ENCODE measurements around the gene SPEF1. TPM values are rescaled to one million over a fixed set of nuclear protein-coding genes. Genes with fewer than 3 reads are reported as not detected.

Gene SPEF1
- total and polyA plus RNA-seq, 2 of the 13 experiments (the other 11 are each of a cell fraction or from before 2014, with no cell fraction given) = 0.11 to 0.27 TPM

GRCh38 chr20:3796477-3797225 lies 15.4 kb upstream of the SPEF1 start (continued):
- TF ChIP-seq, protein P1, sequence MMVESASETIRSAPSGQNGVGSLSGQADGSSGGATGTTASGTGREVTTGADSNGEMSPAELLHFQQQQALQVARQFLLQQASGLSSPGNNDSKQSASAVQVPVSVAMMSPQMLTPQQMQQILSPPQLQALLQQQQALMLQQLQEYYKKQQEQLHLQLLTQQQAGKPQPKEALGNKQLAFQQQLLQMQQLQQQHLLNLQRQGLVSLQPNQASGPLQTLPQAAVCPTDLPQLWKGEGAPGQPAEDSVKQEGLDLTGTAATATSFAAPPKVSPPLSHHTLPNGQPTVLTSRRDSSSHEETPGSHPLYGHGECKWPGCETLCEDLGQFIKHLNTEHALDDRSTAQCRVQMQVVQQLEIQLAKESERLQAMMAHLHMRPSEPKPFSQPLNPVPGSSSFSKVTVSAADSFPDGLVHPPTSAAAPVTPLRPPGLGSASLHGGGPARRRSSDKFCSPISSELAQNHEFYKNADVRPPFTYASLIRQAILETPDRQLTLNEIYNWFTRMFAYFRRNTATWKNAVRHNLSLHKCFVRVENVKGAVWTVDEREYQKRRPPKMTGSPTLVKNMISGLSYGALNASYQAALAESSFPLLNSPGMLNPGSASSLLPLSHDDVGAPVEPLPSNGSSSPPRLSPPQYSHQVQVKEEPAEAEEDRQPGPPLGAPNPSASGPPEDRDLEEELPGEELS (CRISPR knock-in tag; IDR thresholded peaks at IDR 0.05) = 0 out of 2 replicates have a peak, but pooled peaks have one; percentile 8
- TF ChIP-seq ETV6 (CRISPR knock-in tag; conservative IDR thresholded peaks at IDR 0.05) = peak; percentile 62; the same call in 1 of the 2 replicates
- 0 out of 2 replicates have a peak, but pooled peaks have one; percentile 21 for TF ChIP-seq ZBTB20 (CRISPR knock-in tag; IDR thresholded peaks at IDR 0.05; ENCODE audit: borderline replicate concordance, low read depth)
- TF ChIP-seq, protein P2, sequence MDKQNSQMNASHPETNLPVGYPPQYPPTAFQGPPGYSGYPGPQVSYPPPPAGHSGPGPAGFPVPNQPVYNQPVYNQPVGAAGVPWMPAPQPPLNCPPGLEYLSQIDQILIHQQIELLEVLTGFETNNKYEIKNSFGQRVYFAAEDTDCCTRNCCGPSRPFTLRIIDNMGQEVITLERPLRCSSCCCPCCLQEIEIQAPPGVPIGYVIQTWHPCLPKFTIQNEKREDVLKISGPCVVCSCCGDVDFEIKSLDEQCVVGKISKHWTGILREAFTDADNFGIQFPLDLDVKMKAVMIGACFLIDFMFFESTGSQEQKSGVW (CRISPR knock-in tag; IDR thresholded peaks at IDR 0.05; ENCODE audit: borderline replicate concordance) = no peak
- TF ChIP-seq NFIB (CRISPR knock-in tag; IDR thresholded peaks at IDR 0.05; ENCODE audit: borderline replicate concordance) = no peak
- TF ChIP-seq MED13 (CRISPR knock-in tag; IDR thresholded peaks at IDR 0.05) = no peak
- TF ChIP-seq ZNF709 (CRISPR knock-in tag; IDR thresholded peaks at IDR 0.05) = peak; percentile 87
- no peak for TF ChIP-seq E2F5 (CRISPR knock-in tag; conservative IDR thresholded peaks at IDR 0.05)
- TF ChIP-seq ZEB1 (IDR thresholded peaks at IDR 0.05; ENCODE audit: insufficient replicate concordance, low read depth) = no peak
- TF ChIP-seq UBTF (CRISPR knock-in tag; IDR thresholded peaks at IDR 0.05) = peak; percentile 53; the same call in 1 of the 2 replicates
- 0 out of 2 replicates have a peak, but pooled peaks have one; percentile 14 for TF ChIP-seq ZNF792 (CRISPR knock-in tag; IDR thresholded peaks at IDR 0.05)
- TF ChIP-seq, protein P3, sequence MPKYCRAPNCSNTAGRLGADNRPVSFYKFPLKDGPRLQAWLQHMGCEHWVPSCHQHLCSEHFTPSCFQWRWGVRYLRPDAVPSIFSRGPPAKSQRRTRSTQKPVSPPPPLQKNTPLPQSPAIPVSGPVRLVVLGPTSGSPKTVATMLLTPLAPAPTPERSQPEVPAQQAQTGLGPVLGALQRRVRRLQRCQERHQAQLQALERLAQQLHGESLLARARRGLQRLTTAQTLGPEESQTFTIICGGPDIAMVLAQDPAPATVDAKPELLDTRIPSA (CRISPR knock-in tag; IDR thresholded peaks at IDR 0.05; ENCODE audit: borderline replicate concordance) = 0 out of 2 replicates have a peak, but pooled peaks have one; percentile 21
- TF ChIP-seq ZNF839 (CRISPR knock-in tag; IDR thresholded peaks at IDR 0.05; ENCODE audit: borderline replicate concordance) = no peak
- TF ChIP-seq MATR3 (CRISPR knock-in tag; IDR thresholded peaks at IDR 0.05) = no peak
- TF ChIP-seq CCDC6 (CRISPR knock-in tag; IDR thresholded peaks at IDR 0.05) = 0 out of 2 replicates have a peak, but pooled peaks have one; percentile 34
- TF ChIP-seq MYC (CRISPR knock-in tag; IDR thresholded peaks at IDR 0.05; ENCODE audit: borderline replicate concordance) = peak; percentile 41; the same call in 1 of the 2 replicates
- no peak; the same call in 1 of the 2 replicates for TF ChIP-seq ZNF263 (CRISPR knock-in tag; IDR thresholded peaks at IDR 0.05)
- no peak for TF ChIP-seq MBNL3 (CRISPR knock-in tag; conservative IDR thresholded peaks at IDR 0.05)
- TF ChIP-seq ZNF121 (CRISPR knock-in tag; IDR thresholded peaks at IDR 0.05) = peak; percentile 88
